GM06990 (cell line): ENCODE data around the gene ITGB5.

Source experiments
- DNase-seq: peaks from one replicate; pipeline ENCODE4 v3.0.0-alpha.2; 2011; ENCODE audit not compliant: insufficient read length; ENCODE audit errors: extremely low read depth
- H3K27me3 ChIP-seq: replicated peaks from 2 replicates; pipeline ENCODE4 v1.6.0; 2011; ENCODE audit warnings: low read length; ENCODE audit not compliant: control insufficient read depth, insufficient read depth
- H3K36me3 ChIP-seq: 2 replicates; pipeline ENCODE4 v1.5.1; 2011; ENCODE audit warnings: low read length; ENCODE audit not compliant: control insufficient read depth, insufficient read depth
- H3K4me3 ChIP-seq: replicated peaks from 2 replicates; pipeline ENCODE4 v1.5.1; 2011; ENCODE audit warnings: low read depth, mild to moderate bottlenecking, control low read depth, low read length
- TF ChIP-seq, protein P1 (sequence below): IDR thresholded peaks from 2 replicates; pipeline ENCODE4 v1.5.1; 2011; ENCODE audit warnings: low read length, control low read depth, mild to moderate bottlenecking, inconsistent platforms; ENCODE audit not compliant: insufficient read depth, poor library complexity, severe bottlenecking

ITGB5 gene

DNA sequence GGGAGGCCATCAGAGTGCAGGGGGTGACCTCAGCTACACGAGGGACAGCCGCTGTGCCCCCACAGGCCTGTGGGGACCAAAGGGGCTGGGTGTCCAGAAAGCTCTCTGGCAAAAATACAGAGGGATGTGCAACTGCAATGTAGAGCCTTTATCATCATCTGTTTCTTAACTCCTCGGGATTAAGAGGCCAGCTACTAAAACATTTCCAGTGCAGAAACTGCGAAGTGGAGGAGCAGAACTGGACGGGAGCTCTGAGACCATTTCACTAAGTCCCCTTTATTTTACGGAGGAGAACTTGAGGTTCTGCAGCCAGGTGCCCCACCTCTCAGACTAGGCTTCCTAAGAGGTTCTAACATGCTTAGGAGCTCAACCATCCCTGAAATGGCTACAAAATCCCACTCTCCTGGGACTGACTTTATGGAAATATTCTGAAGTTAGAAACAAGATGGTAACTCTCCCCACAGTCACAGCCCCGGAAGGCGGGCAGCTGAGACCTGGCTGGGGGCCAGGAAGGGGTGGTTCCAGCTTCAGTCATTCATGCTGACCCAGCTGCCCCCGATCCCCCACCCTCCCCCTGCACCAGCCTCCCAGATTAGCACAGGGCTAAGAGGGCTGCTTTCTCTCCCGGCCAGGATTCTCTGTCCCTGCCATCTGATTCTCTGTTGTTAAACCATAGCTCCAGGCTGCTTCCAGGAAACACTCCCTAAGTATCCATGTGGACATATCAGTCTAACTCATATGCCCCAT lies 116.7 kb downstream of the ITGB5 start:
- no peaks in the 10 kb centered on the region for H3K36me3 ChIP-seq
- H3K27me3 ChIP-seq, result no peaks in the 10 kb centered on the region
- TF ChIP-seq, protein P1, sequence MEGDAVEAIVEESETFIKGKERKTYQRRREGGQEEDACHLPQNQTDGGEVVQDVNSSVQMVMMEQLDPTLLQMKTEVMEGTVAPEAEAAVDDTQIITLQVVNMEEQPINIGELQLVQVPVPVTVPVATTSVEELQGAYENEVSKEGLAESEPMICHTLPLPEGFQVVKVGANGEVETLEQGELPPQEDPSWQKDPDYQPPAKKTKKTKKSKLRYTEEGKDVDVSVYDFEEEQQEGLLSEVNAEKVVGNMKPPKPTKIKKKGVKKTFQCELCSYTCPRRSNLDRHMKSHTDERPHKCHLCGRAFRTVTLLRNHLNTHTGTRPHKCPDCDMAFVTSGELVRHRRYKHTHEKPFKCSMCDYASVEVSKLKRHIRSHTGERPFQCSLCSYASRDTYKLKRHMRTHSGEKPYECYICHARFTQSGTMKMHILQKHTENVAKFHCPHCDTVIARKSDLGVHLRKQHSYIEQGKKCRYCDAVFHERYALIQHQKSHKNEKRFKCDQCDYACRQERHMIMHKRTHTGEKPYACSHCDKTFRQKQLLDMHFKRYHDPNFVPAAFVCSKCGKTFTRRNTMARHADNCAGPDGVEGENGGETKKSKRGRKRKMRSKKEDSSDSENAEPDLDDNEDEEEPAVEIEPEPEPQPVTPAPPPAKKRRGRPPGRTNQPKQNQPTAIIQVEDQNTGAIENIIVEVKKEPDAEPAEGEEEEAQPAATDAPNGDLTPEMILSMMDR, result no peak
- no peak for DNase-seq
- H3K4me3 ChIP-seq, result no peak overlapping the region

DNA sequence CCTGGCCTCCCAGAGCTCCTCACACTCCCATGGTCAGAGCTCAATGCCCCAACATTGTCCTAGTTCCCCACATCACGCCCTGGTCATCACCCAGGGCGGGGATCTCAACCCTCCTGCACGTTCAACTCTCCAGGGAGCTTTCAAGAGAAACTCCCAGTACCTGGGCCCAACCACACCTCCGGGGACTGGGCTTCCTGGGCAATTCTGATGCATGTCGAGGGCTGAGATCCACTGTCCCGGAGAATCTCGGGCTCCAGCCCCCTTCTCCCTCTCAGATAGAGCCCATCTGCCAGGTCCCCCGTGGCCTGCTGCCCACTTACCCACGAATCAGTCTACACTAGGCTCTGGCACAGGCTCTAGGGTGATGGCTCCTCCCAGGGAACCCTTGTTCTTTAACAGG lies 117.7 kb downstream of the ITGB5 start:
- TF ChIP-seq, protein P1, result no peak
- H3K4me3 ChIP-seq, result no peak overlapping the region
- DNase-seq, result no peak
- H3K36me3 ChIP-seq, result no peaks in the 10 kb centered on the region
- H3K27me3 ChIP-seq, result no peaks in the 10 kb centered on the region

DNA sequence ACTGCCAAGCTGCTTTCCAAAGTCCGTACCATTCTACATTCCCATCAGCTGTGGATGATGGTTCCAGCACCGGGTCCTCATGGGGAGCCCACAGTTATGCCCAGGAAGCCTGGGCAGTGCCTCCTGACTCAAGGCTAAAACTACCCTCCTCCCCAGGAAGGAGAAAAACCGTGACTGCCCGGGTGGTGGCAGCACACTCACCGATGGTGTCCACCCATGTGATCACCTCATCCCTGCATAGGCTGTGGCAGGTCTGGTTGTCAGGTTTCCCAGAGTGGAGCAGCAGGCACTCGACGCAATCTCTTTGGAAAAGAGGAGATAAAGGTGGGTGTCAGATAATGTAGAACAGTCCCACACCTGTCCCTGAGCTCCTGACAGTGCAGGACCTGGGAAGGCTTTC lies 118.4 kb downstream of the ITGB5 start:
- no peaks in the 10 kb centered on the region for H3K27me3 ChIP-seq
- no peak overlapping the region for H3K4me3 ChIP-seq
- H3K36me3 ChIP-seq, result no peaks in the 10 kb centered on the region
- TF ChIP-seq, protein P1, result peak; percentile 78
- DNase-seq, result no peak

DNA sequence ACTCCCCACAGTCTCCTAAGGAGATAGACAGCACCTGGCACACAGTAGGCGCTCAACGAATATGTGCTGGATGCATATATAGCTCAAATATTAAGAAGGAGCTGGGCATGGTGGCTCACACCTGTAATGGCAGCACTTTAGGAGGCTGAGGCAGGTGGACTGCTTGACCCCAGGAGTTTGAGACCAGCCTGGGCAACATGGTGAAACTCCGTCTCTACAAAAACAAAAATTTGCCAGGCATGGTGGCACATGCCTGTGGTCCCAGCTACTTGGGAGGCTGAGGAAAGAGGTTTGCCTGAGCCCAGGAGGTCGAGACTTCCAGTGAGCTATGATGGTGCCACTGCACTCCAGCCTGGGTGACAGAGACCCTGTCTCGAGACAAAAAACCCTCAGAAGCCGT lies 119.5 kb downstream of the ITGB5 start:
- Histone ChIP-seq H3K27me3 (no peaks in the 10 kb centered on the region), H3K36me3 (no peaks in the 10 kb centered on the region), H3K4me3 (no peak overlapping the region)
- TF ChIP-seq, protein P1, result no peak
- no peak for DNase-seq

DNA sequence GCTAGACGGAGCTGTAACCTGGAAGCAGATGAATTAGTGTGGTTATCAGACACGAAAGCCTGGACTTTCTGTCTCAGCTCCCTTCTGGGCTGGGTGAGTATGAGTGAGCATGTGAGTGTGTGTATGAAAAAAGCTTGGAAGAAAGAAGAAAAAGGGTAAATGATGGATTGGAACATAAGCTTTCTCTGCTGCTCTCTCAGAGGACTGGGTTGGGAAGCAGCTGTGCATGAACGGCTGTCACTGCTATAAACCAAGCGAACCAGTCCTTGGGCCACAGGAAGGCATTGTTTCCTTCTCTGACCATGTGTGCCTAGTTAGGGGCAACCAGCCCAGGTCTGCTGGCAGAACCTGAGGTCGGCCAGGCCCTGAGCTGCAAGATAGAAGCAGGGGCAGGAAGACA lies 119.9 kb downstream of the ITGB5 start:
- no peak overlapping the region for H3K4me3 ChIP-seq
- DNase-seq, result no peak
- H3K27me3 ChIP-seq, result no peaks in the 10 kb centered on the region
- H3K36me3 ChIP-seq, result no peaks in the 10 kb centered on the region
- TF ChIP-seq, protein P1, result no peak
